GM18502 (cell line): Measurements from ENCODE around the gene PYGB.
A peak's percentile ranks its signal among the peaks of the same experiment; 100 is the strongest.

Experiments
- ATAC-seq: cut with Tn5 transposase; IDR thresholded peaks from one replicate; pipeline ENCODE4 v1.9.1; 2021; ENCODE audit warnings: mild to moderate bottlenecking; ENCODE audit not compliant: unreplicated experiment, poor library complexity

Gene PYGB

GRCh38 chr20:25246182-25246999 lies 1.5 kb upstream of the PYGB start:
- ATAC-seq, result peak; percentile 23

- ATAC-seq, result peak; percentile 3
These were observed 826 bp upstream of the PYGB start for GRCh38 chr20:25247000-25247517.

GRCh38 chr20:25247518-25247955 lies 348 bp upstream of the PYGB start:
- peak; percentile 36 for ATAC-seq

GRCh38 chr20:25248786-25249172 lies 894 bp downstream of the PYGB start:
- ATAC-seq, result peak; percentile 1

- no peak for ATAC-seq
These were observed 1.5 kb downstream of the PYGB start for GRCh38 chr20:25249198-25249931.

- no peak for ATAC-seq
These were observed 2.6 kb downstream of the PYGB start for GRCh38 chr20:25250508-25250907.

GRCh38 chr20:25251019-25251418 lies 3.1 kb downstream of the PYGB start:
- ATAC-seq, result no peak

- ATAC-seq, result no peak
These were observed 3.7 kb downstream of the PYGB start for GRCh38 chr20:25251558-25251957.

- ATAC-seq, result no peak
These were observed 4.4 kb downstream of the PYGB start for GRCh38 chr20:25252230-25252651.

- no peak for ATAC-seq
These were observed 5.0 kb downstream of the PYGB start for GRCh38 chr20:25252686-25253421.

GRCh38 chr20:25253606-25254275 lies 5.9 kb downstream of the PYGB start:
- no peak for ATAC-seq

- no peak for ATAC-seq
These were observed 6.7 kb downstream of the PYGB start for GRCh38 chr20:25254571-25254970.

- no peak for ATAC-seq
These were observed 7.2 kb downstream of the PYGB start for GRCh38 chr20:25254986-25255680.

GRCh38 chr20:25256226-25256859 lies 8.5 kb downstream of the PYGB start:
- no peak for ATAC-seq

- no peak for ATAC-seq
These were observed 9.2 kb downstream of the PYGB start for GRCh38 chr20:25257130-25257529.

GRCh38 chr20:25257756-25258475 lies 10.0 kb downstream of the PYGB start:
- no peak for ATAC-seq

GRCh38 chr20:25258476-25258805 lies 10.6 kb downstream of the PYGB start:
- no peak for ATAC-seq

GRCh38 chr20:25258828-25259227 lies 10.9 kb downstream of the PYGB start:
- ATAC-seq, result no peak

- ATAC-seq, result no peak
These were observed 11.5 kb downstream of the PYGB start for GRCh38 chr20:25259358-25259757.
